Body of pancreas (tissue), 4 donors: ENCODE results near the gene SAA1.

ENCODE experiments used
- POLR2A ChIP-seq, 3 donors: fragments of 450-650 bp; IDR thresholded peaks; one replicate each; pipeline ENCODE4 v1.6.1; 2016; ENCODE audit warnings: antibody characterized with exemption in 3 of 3, mild to moderate bottlenecking in 2 of 3
- TF ChIP-seq, protein P1 (sequence below), 7 experiments: fragments of 450-650 bp in 4 of 7; fragments of 200-600 bp in 3 of 7; sonication (generic) in 3 of 7; IDR thresholded peaks; one replicate each; pipeline ENCODE4 v1.5.1; 2016 to 2019; ENCODE audit warnings: antibody characterized with exemption in 7 of 7

DNA sequence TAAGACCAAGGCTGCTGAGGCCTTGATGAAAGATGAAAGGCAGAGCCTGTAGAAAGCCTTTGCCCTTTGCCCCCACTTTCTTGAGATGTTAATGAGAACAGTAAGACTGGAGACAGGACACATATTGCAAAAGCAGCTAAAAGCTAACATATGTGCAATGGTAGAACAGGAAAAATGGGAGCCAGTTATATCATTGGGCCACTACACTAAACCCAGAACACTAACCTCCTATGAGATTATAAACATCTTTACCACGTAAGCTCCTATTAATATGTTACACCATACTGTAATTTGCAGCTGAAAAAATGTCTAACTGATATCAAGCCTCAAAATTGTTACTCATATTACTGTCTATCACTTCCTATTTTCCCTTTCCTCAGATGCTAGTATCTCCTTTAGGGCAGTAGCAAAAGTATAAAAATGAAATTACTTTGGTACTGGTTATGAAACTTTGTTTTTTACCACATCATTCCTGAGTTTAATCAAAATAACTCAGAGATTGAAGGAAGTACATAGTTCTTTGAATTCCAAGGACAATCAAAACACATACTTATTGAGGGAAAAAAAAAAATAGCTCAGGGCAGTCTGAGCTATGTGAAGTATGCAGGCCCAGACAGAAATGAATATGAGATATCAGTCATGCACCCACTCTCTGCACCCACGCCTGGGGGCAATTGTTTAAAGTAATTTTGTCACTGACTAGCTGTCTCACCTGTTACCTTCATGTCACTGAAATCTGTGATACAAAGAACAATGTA is 46.8 kb downstream of the SAA1 start:
- TF ChIP-seq, protein P1, sequence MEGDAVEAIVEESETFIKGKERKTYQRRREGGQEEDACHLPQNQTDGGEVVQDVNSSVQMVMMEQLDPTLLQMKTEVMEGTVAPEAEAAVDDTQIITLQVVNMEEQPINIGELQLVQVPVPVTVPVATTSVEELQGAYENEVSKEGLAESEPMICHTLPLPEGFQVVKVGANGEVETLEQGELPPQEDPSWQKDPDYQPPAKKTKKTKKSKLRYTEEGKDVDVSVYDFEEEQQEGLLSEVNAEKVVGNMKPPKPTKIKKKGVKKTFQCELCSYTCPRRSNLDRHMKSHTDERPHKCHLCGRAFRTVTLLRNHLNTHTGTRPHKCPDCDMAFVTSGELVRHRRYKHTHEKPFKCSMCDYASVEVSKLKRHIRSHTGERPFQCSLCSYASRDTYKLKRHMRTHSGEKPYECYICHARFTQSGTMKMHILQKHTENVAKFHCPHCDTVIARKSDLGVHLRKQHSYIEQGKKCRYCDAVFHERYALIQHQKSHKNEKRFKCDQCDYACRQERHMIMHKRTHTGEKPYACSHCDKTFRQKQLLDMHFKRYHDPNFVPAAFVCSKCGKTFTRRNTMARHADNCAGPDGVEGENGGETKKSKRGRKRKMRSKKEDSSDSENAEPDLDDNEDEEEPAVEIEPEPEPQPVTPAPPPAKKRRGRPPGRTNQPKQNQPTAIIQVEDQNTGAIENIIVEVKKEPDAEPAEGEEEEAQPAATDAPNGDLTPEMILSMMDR (IDR thresholded peaks at IDR 0.05) = no peak
- TF ChIP-seq POLR2A (IDR thresholded peaks at IDR 0.05) = no peak
